ENCODE measurements around the gene LGR6. TPM values are rescaled to one million over a fixed set of nuclear protein-coding genes. Genes with fewer than 3 reads are reported as not detected.

LGR6 gene
- total and polyA plus RNA-seq, 10 of the 15 experiments (the other 5 are each of a cell fraction or from before 2014, with no cell fraction given), result not detected

DNA sequence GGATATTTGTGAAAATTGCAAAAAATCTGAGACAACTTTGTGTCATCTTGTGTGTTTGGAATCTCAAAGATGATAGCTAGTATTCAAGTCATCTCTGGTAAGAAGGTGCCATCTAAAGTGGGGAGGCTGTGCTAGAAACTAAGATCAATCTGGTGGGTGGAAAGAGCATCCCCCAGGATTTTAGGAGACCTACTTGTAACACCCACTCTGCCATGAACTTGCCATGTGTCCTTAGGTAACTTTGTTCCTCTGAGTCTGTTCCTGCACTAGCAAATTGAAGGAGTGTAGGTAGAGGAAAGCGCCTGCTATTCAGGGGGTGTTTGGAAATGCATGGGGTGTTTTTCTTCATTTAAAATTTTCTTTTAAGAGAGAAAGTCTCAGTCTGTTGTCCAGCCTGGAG, 24.4 kb downstream of the LGR6 start:
- in situ Hi-C loops (cut with MboI), result no loop called here
- WGBS (ENCODE audit: insufficient coverage, insufficient replicate concordance, low lambda C conversion rate, missing lambda C conversion rate), result 83% methylated on average over 1 of the region's 1 CpG
- CTCF ChIA-PET, result interaction anchor here (0.9 kb wide), 1 partner anchor 28 kb away, joined by 3 read pairs; no protein-coding TSS in a partner anchor
- Histone ChIP-seq H4K20me1 (ENCODE audit: control insufficient read depth, insufficient read depth) (no peaks in the 10 kb centered on the region), H3K36me3 (ENCODE audit: control insufficient read depth in 2 of 2, insufficient read depth in 2 of 2, low read length in 1 of 2) (no peaks in the 10 kb centered on the region), H3K27me3 (replicated peaks in 1 of 2; ENCODE audit: control insufficient read depth in 2 of 2, insufficient read depth in 2 of 2, low read length in 1 of 2) (peaks cover 10 to 11% of the 10 kb centered on the region in 2 experiments), H3K9me3 (replicated peaks; ENCODE audit: control insufficient read depth, insufficient read depth, low read length) (no peaks in the 10 kb centered on the region), H3K27ac (ENCODE audit: control insufficient read depth, insufficient read depth) (no peak overlapping the region), H3K4me1 (ENCODE audit: control insufficient read depth, insufficient read depth, low read length) (no peaks in the 10 kb centered on the region), H3K4me3 (no peak overlapping the region), H3K9ac (ENCODE audit: control insufficient read depth, insufficient read depth, low read length) (no peak overlapping the region), H3K79me2 (ENCODE audit: control insufficient read depth, insufficient read depth, low read length) (no peaks in the 10 kb centered on the region), H2AFZ (ENCODE audit: control insufficient read depth, low read depth, low read length) (no peak overlapping the region), H3K4me2 (ENCODE audit: control insufficient read depth, insufficient read depth) (no peak overlapping the region)
- POLR2A ChIA-PET, result no interaction called here
- no TSS peak for BruUV-seq (replicated peaks)
- SMC1A ChIA-PET (ENCODE audit: uncharacterized antibody, unreplicated experiment), result no interaction called here
- RAD21 ChIA-PET (ENCODE audit: unreplicated experiment), result no interaction called here
- ATAC-seq (no peak), DNase-seq (ENCODE audit: low read depth, low spot score) (no peak), FAIRE-seq (no peak)
- intact Hi-C loops (cut with micrococcal nuclease; ENCODE audit: unreplicated experiment), result no loop called here
- no peak for TF ChIP-seq JUNB (IDR thresholded peaks at IDR 0.05)
- TF ChIP-seq, protein P1, sequence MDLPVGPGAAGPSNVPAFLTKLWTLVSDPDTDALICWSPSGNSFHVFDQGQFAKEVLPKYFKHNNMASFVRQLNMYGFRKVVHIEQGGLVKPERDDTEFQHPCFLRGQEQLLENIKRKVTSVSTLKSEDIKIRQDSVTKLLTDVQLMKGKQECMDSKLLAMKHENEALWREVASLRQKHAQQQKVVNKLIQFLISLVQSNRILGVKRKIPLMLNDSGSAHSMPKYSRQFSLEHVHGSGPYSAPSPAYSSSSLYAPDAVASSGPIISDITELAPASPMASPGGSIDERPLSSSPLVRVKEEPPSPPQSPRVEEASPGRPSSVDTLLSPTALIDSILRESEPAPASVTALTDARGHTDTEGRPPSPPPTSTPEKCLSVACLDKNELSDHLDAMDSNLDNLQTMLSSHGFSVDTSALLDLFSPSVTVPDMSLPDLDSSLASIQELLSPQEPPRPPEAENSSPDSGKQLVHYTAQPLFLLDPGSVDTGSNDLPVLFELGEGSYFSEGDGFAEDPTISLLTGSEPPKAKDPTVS (IDR thresholded peaks at IDR 0.05; ENCODE audit: low read depth, low read length), result no peak

DNA sequence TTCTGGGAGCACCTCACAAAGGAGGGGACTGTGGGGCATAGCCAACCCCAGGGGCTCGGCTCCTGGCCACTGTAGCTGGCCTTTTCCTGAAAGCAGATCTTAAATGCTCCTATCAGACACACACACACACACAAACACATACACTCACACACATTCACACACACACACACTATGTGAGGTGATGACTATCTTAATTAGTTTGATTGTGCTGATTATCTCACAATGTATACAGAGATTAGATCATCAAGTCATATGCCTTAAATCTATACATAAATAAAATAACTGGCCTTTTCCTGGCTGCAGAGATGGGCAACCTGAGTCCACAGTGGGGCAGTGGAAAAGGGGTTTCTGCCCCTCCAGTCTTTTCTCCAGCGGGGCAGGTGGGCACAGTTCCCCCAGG, 27.1 kb downstream of the LGR6 start:
- ChIA-PET CTCF (no interaction called here), POLR2A (no interaction called here), SMC1A (ENCODE audit: uncharacterized antibody, unreplicated experiment) (no interaction called here), RAD21 (ENCODE audit: unreplicated experiment) (no interaction called here)
- 0% methylated on average over 2 of the region's 2 CpGs for WGBS (ENCODE audit: insufficient coverage, insufficient replicate concordance, low lambda C conversion rate, missing lambda C conversion rate)
- Histone ChIP-seq H2AFZ (ENCODE audit: control insufficient read depth, low read depth, low read length) (no peak overlapping the region), H3K9ac (ENCODE audit: control insufficient read depth, insufficient read depth, low read length) (no peak overlapping the region), H3K27ac (ENCODE audit: control insufficient read depth, insufficient read depth) (no peak overlapping the region), H3K36me3 (ENCODE audit: control insufficient read depth in 2 of 2, insufficient read depth in 2 of 2, low read length in 1 of 2) (no peaks in the 10 kb centered on the region), H3K4me3 (no peak overlapping the region), H3K4me1 (ENCODE audit: control insufficient read depth, insufficient read depth, low read length) (no peaks in the 10 kb centered on the region), H4K20me1 (ENCODE audit: control insufficient read depth, insufficient read depth) (no peaks in the 10 kb centered on the region), H3K27me3 (replicated peaks in 1 of 2; ENCODE audit: control insufficient read depth in 2 of 2, insufficient read depth in 2 of 2, low read length in 1 of 2) (peaks cover 0 to 5% of the 10 kb centered on the region in 2 experiments; a peak in 3 of 4 replicates), H3K4me2 (ENCODE audit: control insufficient read depth, insufficient read depth) (no peak overlapping the region), H3K79me2 (ENCODE audit: control insufficient read depth, insufficient read depth, low read length) (no peaks in the 10 kb centered on the region), H3K9me3 (replicated peaks; ENCODE audit: control insufficient read depth, insufficient read depth, low read length) (no peaks in the 10 kb centered on the region)
- DNase-seq (ENCODE audit: low read depth, low spot score), result no peak
- no peak for FAIRE-seq
- no peak for ATAC-seq
- intact Hi-C loops (cut with micrococcal nuclease; ENCODE audit: unreplicated experiment) (no loop called here), in situ Hi-C loops (cut with MboI) (no loop called here)
- no TSS peak for BruUV-seq (replicated peaks)
- no peak for TF ChIP-seq SREBF1 (IDR thresholded peaks at IDR 0.05; ENCODE audit: low read length)
- TF ChIP-seq, protein P2, sequence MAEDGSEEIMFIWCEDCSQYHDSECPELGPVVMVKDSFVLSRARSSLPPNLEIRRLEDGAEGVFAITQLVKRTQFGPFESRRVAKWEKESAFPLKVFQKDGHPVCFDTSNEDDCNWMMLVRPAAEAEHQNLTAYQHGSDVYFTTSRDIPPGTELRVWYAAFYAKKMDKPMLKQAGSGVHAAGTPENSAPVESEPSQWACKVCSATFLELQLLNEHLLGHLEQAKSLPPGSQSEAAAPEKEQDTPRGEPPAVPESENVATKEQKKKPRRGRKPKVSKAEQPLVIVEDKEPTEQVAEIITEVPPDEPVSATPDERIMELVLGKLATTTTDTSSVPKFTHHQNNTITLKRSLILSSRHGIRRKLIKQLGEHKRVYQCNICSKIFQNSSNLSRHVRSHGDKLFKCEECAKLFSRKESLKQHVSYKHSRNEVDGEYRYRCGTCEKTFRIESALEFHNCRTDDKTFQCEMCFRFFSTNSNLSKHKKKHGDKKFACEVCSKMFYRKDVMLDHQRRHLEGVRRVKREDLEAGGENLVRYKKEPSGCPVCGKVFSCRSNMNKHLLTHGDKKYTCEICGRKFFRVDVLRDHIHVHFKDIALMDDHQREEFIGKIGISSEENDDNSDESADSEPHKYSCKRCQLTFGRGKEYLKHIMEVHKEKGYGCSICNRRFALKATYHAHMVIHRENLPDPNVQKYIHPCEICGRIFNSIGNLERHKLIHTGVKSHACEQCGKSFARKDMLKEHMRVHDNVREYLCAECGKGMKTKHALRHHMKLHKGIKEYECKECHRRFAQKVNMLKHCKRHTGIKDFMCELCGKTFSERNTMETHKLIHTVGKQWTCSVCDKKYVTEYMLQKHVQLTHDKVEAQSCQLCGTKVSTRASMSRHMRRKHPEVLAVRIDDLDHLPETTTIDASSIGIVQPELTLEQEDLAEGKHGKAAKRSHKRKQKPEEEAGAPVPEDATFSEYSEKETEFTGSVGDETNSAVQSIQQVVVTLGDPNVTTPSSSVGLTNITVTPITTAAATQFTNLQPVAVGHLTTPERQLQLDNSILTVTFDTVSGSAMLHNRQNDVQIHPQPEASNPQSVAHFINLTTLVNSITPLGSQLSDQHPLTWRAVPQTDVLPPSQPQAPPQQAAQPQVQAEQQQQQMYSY (CRISPR knock-in tag; IDR thresholded peaks at IDR 0.05), result no peak
